NCI-H187 treated with DMSO at 0.1 percent for 48 hours (cell line): ENCODE measurements around the gene ADAM19.
"Not testable (repeated sequence)": the region's sequence is repeated elsewhere in the genome, so short reads cannot be mapped to it uniquely, and the experiment has no call there.

Source experiments
- DNase-seq: peaks from one replicate; lab custom pipeline; 2025; lab: John Stamatoyannopoulos, UW

ADAM19 gene

GRCh38 chr5:157485340-157485739 is 90.2 kb downstream of the ADAM19 start:
- DNase-seq = no peak

GRCh38 chr5:157484768-157485167 is 90.8 kb downstream of the ADAM19 start:
- DNase-seq = no peak

- DNase-seq = not testable (repeated sequence)
Measured at GRCh38 chr5:157482702-157483101, 92.9 kb downstream of the ADAM19 start.

GRCh38 chr5:157481666-157482065 is 93.9 kb downstream of the ADAM19 start:
- no peak for DNase-seq

GRCh38 chr5:157481265-157481664 is 94.3 kb downstream of the ADAM19 start:
- no peak for DNase-seq

- no peak for DNase-seq
Measured at GRCh38 chr5:157479612-157480510, 95.7 kb downstream of the ADAM19 start.

- no peak for DNase-seq
Measured at GRCh38 chr5:157479166-157479565, 96.4 kb downstream of the ADAM19 start.

- no peak for DNase-seq
Measured at GRCh38 chr5:157478726-157479125, 96.8 kb downstream of the ADAM19 start.

GRCh38 chr5:157477814-157478494 is 97.6 kb downstream of the ADAM19 start:
- no peak for DNase-seq

- no peak for DNase-seq
Measured at GRCh38 chr5:157476702-157477408, 98.7 kb downstream of the ADAM19 start.

GRCh38 chr5:157475432-157475831 is 100.1 kb downstream of the ADAM19 start:
- DNase-seq = peak; percentile 46

GRCh38 chr5:157473383-157474320 is 101.9 kb downstream of the ADAM19 start:
- DNase-seq = no peak

GRCh38 chr5:157471709-157472108 is 103.9 kb downstream of the ADAM19 start:
- no peak for DNase-seq

GRCh38 chr5:157470631-157471030 is 104.9 kb downstream of the ADAM19 start:
- no peak for DNase-seq

GRCh38 chr5:157469687-157470086 is 105.9 kb downstream of the ADAM19 start:
- DNase-seq = no peak

GRCh38 chr5:157469073-157469472 is 106.5 kb downstream of the ADAM19 start:
- DNase-seq = no peak

- peak; percentile 60 for DNase-seq
Measured at GRCh38 chr5:157468293-157468965, 107.1 kb downstream of the ADAM19 start.

GRCh38 chr5:157464519-157465171 is 110.9 kb downstream of the ADAM19 start:
- DNase-seq = no peak

- DNase-seq = no peak
Measured at GRCh38 chr5:157463621-157464518, 111.7 kb downstream of the ADAM19 start.
